SK-N-SH treated with all-trans-retinoic acid at 6 μM for 48 hours (cell line): ENCODE results near the gene MYCBP2.
"Not testable (repeated sequence)": the region's sequence is repeated elsewhere in the genome, so short reads cannot be mapped to it uniquely, and the experiment has no call there.

Source experiments
- ATAC-seq: fragments of 200-7000 bp; cut with Tn5 transposase; 3 replicates; pipeline ENCODE4 v1.9.1; 2020; ENCODE audit warnings: mild to moderate bottlenecking, moderate library complexity
- ARNTL ChIP-seq: fragments of 450-650 bp; formaldehyde crosslinking; IDR thresholded peaks from 2 replicates; pipeline ENCODE4 v1.5.0; 2020; ENCODE audit warnings: low read depth, mild to moderate bottlenecking, moderate library complexity, borderline replicate concordance
- BACH2 ChIP-seq: fragments of 250-450 bp; sonication (Bioruptor Pico); IDR thresholded peaks from 2 replicates; pipeline ENCODE4 v1.9.0; 2021; ENCODE audit warnings: mild to moderate bottlenecking, borderline replicate concordance
- CREB5 ChIP-seq: fragments of 250-450 bp; sonication (Bioruptor Pico); IDR thresholded peaks from 2 replicates; pipeline ENCODE4 v1.5.1; 2020; ENCODE audit warnings: low read depth, mild to moderate bottlenecking, moderate library complexity
- CSDC2 ChIP-seq: fragments of 250-450 bp; sonication (Bioruptor Pico); IDR thresholded peaks from 2 replicates; pipeline ENCODE4 v1.5.0; 2020; ENCODE audit warnings: mild to moderate bottlenecking, moderate library complexity
- CSRNP3 ChIP-seq: fragments of 250-450 bp; sonication (Bioruptor Pico); IDR thresholded peaks from 2 replicates; pipeline ENCODE4 v1.5.1; 2021; ENCODE audit warnings: mild to moderate bottlenecking, moderate library complexity
- ESRRG ChIP-seq: fragments of 250-450 bp; sonication (Bioruptor Pico); IDR thresholded peaks from 2 replicates; pipeline ENCODE4 v1.6.1; 2021; ENCODE audit warnings: mild to moderate bottlenecking
- GLIS3 ChIP-seq: fragments of 250-450 bp; sonication (Bioruptor Pico); IDR thresholded peaks from 2 replicates; pipeline ENCODE4 v1.5.0; 2020; ENCODE audit warnings: mild to moderate bottlenecking, moderate library complexity
- ISL1 ChIP-seq: fragments of 250-450 bp; sonication (Bioruptor Pico); IDR thresholded peaks from 2 replicates; pipeline ENCODE4 v2.1.2; 2022; ENCODE audit warnings: mild to moderate bottlenecking, moderate library complexity
- OSR1 ChIP-seq: fragments of 250-450 bp; sonication (Bioruptor Pico); IDR thresholded peaks from 2 replicates; pipeline ENCODE4 v1.8.0; 2022; ENCODE audit warnings: moderate library complexity, mild to moderate bottlenecking, inconsistent platforms
- PATZ1 ChIP-seq: fragments of 250-450 bp; sonication (Bioruptor Pico); IDR thresholded peaks from 2 replicates; pipeline ENCODE4 v1.8.0; 2020; ENCODE audit warnings: mild to moderate bottlenecking, moderate library complexity, borderline replicate concordance
- RARB ChIP-seq: fragments of 250-450 bp; sonication (Bioruptor Pico); IDR thresholded peaks from 2 replicates; pipeline ENCODE4 v1.8.0; 2021; ENCODE audit warnings: mild to moderate bottlenecking, moderate library complexity
- SNAI2 ChIP-seq: fragments of 250-450 bp; sonication (Bioruptor Pico); IDR thresholded peaks from 2 replicates; pipeline ENCODE4 v1.5.0; 2020; ENCODE audit warnings: mild to moderate bottlenecking, moderate library complexity
- TCF4 ChIP-seq: fragments of 250-450 bp; sonication (Bioruptor Pico); IDR thresholded peaks from 2 replicates; pipeline ENCODE4 v1.8.0; 2021; ENCODE audit warnings: mild to moderate bottlenecking, moderate library complexity, borderline replicate concordance
- TOX ChIP-seq: fragments of 250-450 bp; sonication (Bioruptor Pico); IDR thresholded peaks from 2 replicates; pipeline ENCODE4 v1.8.0; 2021; ENCODE audit warnings: mild to moderate bottlenecking, moderate library complexity, borderline replicate concordance
- TSHZ2 ChIP-seq: fragments of 250-450 bp; sonication (Bioruptor Pico); IDR thresholded peaks from 2 replicates; pipeline ENCODE4 v1.5.0; 2020; ENCODE audit warnings: mild to moderate bottlenecking, moderate library complexity
- ZC3H10 ChIP-seq: fragments of 250-450 bp; sonication (Bioruptor Pico); IDR thresholded peaks from 2 replicates; pipeline ENCODE4 v1.5.1; 2021; ENCODE audit warnings: mild to moderate bottlenecking, moderate library complexity
- ZFP3 ChIP-seq: fragments of 250-450 bp; sonication (Bioruptor Pico); IDR thresholded peaks from 2 replicates; pipeline ENCODE4 v1.5.0; 2020; ENCODE audit warnings: mild to moderate bottlenecking, moderate library complexity
- ZFP30 ChIP-seq: fragments of 450-650 bp; formaldehyde crosslinking; IDR thresholded peaks from 2 replicates; pipeline ENCODE4 v1.5.0; 2022; ENCODE audit warnings: mild to moderate bottlenecking, moderate library complexity
- ZNF565 ChIP-seq: fragments of 450-650 bp; formaldehyde crosslinking; conservative IDR thresholded peaks from 2 replicates; pipeline ENCODE4 v1.5.0; 2020; ENCODE audit warnings: low read depth, mild to moderate bottlenecking, moderate library complexity
- ZNF70 ChIP-seq: fragments of 450-650 bp; formaldehyde crosslinking; IDR thresholded peaks from 2 replicates; pipeline ENCODE4 v1.5.0; 2020; ENCODE audit warnings: mild to moderate bottlenecking, moderate library complexity
- ZNF8 ChIP-seq: fragments of 450-650 bp; formaldehyde crosslinking; IDR thresholded peaks from 2 replicates; pipeline ENCODE4 v1.5.0; 2020; ENCODE audit warnings: mild to moderate bottlenecking, moderate library complexity

The MYCBP2 gene

GRCh38 chr13:77265336-77265735 is 61.6 kb downstream of the MYCBP2 start:
- no peak for TF ChIP-seq ZC3H10
- no peak for TF ChIP-seq CREB5
- TF ChIP-seq ISL1 (CRISPR knock-in tag) = no peak
- no peak for TF ChIP-seq ZNF70 (CRISPR knock-in tag)
- TF ChIP-seq TOX (CRISPR knock-in tag) = no peak
- TF ChIP-seq ARNTL (CRISPR knock-in tag) = no peak
- no peak for TF ChIP-seq ZNF565 (CRISPR knock-in tag)
- TF ChIP-seq SNAI2 (CRISPR knock-in tag) = no peak
- no peak for TF ChIP-seq CSRNP3
- TF ChIP-seq ZFP3 = no peak
- TF ChIP-seq OSR1 = no peak
- no peak for TF ChIP-seq BACH2 (CRISPR knock-in tag)
- TF ChIP-seq TCF4 (CRISPR knock-in tag) = no peak
- ATAC-seq = no peak

GRCh38 chr13:77262198-77262597 is 64.7 kb downstream of the MYCBP2 start:
- TF ChIP-seq ESRRG (CRISPR knock-in tag) (no peak), RARB (CRISPR knock-in tag) (no peak), ZFP3 (no peak), TOX (CRISPR knock-in tag) (no peak), SNAI2 (CRISPR knock-in tag) (no peak), ARNTL (CRISPR knock-in tag) (no peak), OSR1 (no peak), CSDC2 (no peak), ZC3H10 (no peak), ZNF8 (CRISPR knock-in tag) (no peak)
- TF ChIP-seq, all 23 proteins: peak for 0
- no peak for ATAC-seq

- TF ChIP-seq ZNF70 (CRISPR knock-in tag) (no peak), TOX (CRISPR knock-in tag) (no peak), CREB5 (no peak), ISL1 (CRISPR knock-in tag) (no peak), ZFP30 (CRISPR knock-in tag) (no peak), PATZ1 (no peak), ZNF565 (CRISPR knock-in tag) (no peak), CSRNP3 (no peak), ZFP3 (no peak)
- no peak for ATAC-seq
Measured at GRCh38 chr13:77250975-77251374, 75.9 kb downstream of the MYCBP2 start.

GRCh38 chr13:77245224-77245623 is 81.7 kb downstream of the MYCBP2 start:
- not testable (repeated sequence) for ATAC-seq

- no peak for ATAC-seq
- TF ChIP-seq ESRRG (CRISPR knock-in tag) (no peak), ISL1 (CRISPR knock-in tag) (no peak), CREB5 (no peak), BACH2 (CRISPR knock-in tag) (no peak), RARB (CRISPR knock-in tag) (no peak), GLIS3 (CRISPR knock-in tag) (no peak), TSHZ2 (CRISPR knock-in tag) (no peak), ZNF70 (CRISPR knock-in tag) (no peak), TOX (CRISPR knock-in tag) (no peak)
Measured at GRCh38 chr13:77239312-77239711, 87.6 kb downstream of the MYCBP2 start.
